ENCODE data around the gene ZNF26. TPM values are rescaled to one million over a fixed set of nuclear protein-coding genes. Genes with fewer than 3 reads are reported as not detected.

The ZNF26 gene
- total RNA-seq, 1 donor from 2014 or later, result 13.6 TPM

GRCh38 chr12:133057446-133057845, 71.3 kb downstream of the ZNF26 start:
- no peaks in the 10 kb centered on the region for H3K4me1 Mint-ChIP-seq (ENCODE audit: unreplicated experiment)
- DNase-seq (ENCODE audit: extremely low spot score, unreplicated experiment), result no peak
- H3K9me3 Mint-ChIP-seq (ENCODE audit: unreplicated experiment), result peaks cover 44% of the 10 kb centered on the region
- H3K4me3 Mint-ChIP-seq (ENCODE audit: unreplicated experiment), result no peak overlapping the region
- no peaks in the 10 kb centered on the region for H3K27me3 Mint-ChIP-seq (ENCODE audit: unreplicated experiment)
- H3K36me3 Mint-ChIP-seq (ENCODE audit: unreplicated experiment), result peaks cover 72% of the 10 kb centered on the region
- peak overlapping the region; percentile 41 for H3K27ac Mint-ChIP-seq (ENCODE audit: unreplicated experiment)
- TF ChIP-seq CTCF (IDR thresholded peaks at IDR 0.05), result no peak

GRCh38 chr12:133058203-133059113, 72.3 kb downstream of the ZNF26 start:
- peaks cover 34% of the 10 kb centered on the region for H3K9me3 Mint-ChIP-seq (ENCODE audit: unreplicated experiment)
- H3K4me1 Mint-ChIP-seq (ENCODE audit: unreplicated experiment), result no peaks in the 10 kb centered on the region
- no peak overlapping the region for H3K4me3 Mint-ChIP-seq (ENCODE audit: unreplicated experiment)
- no peak for DNase-seq (ENCODE audit: extremely low spot score, unreplicated experiment)
- H3K27ac Mint-ChIP-seq (ENCODE audit: unreplicated experiment), result peak overlapping the region; percentile 41
- H3K27me3 Mint-ChIP-seq (ENCODE audit: unreplicated experiment), result no peaks in the 10 kb centered on the region
- peaks cover 70% of the 10 kb centered on the region for H3K36me3 Mint-ChIP-seq (ENCODE audit: unreplicated experiment)
- no peak for TF ChIP-seq CTCF (IDR thresholded peaks at IDR 0.05)

- Mint-ChIP-seq H3K27ac (ENCODE audit: unreplicated experiment) (no peak overlapping the region), H3K4me3 (ENCODE audit: unreplicated experiment) (no peak overlapping the region), H3K27me3 (ENCODE audit: unreplicated experiment) (no peaks in the 10 kb centered on the region), H3K36me3 (ENCODE audit: unreplicated experiment) (peaks cover 46% of the 10 kb centered on the region), H3K4me1 (ENCODE audit: unreplicated experiment) (no peaks in the 10 kb centered on the region), H3K9me3 (ENCODE audit: unreplicated experiment) (peaks cover 38% of the 10 kb centered on the region)
- DNase-seq (ENCODE audit: extremely low spot score, unreplicated experiment), result no peak
- no peak for TF ChIP-seq CTCF (IDR thresholded peaks at IDR 0.05)
Measured at GRCh38 chr12:133061954-133062353, 75.8 kb downstream of the ZNF26 start.

GRCh38 chr12:133063556-133063955, 77.4 kb downstream of the ZNF26 start:
- H3K27me3 Mint-ChIP-seq (ENCODE audit: unreplicated experiment), result no peaks in the 10 kb centered on the region
- H3K9me3 Mint-ChIP-seq (ENCODE audit: unreplicated experiment), result peaks cover 27% of the 10 kb centered on the region
- no peaks in the 10 kb centered on the region for H3K4me1 Mint-ChIP-seq (ENCODE audit: unreplicated experiment)
- no peak overlapping the region for H3K4me3 Mint-ChIP-seq (ENCODE audit: unreplicated experiment)
- TF ChIP-seq CTCF (IDR thresholded peaks at IDR 0.05), result no peak
- H3K36me3 Mint-ChIP-seq (ENCODE audit: unreplicated experiment), result peaks cover 30% of the 10 kb centered on the region
- no peak overlapping the region for H3K27ac Mint-ChIP-seq (ENCODE audit: unreplicated experiment)
- DNase-seq (ENCODE audit: extremely low spot score, unreplicated experiment), result no peak

GRCh38 chr12:133073836-133074235, 87.7 kb downstream of the ZNF26 start:
- Mint-ChIP-seq H3K4me3 (ENCODE audit: unreplicated experiment) (no peak overlapping the region), H3K36me3 (ENCODE audit: unreplicated experiment) (peaks cover 6% of the 10 kb centered on the region), H3K27me3 (ENCODE audit: unreplicated experiment) (no peaks in the 10 kb centered on the region), H3K27ac (ENCODE audit: unreplicated experiment) (no peak overlapping the region), H3K9me3 (ENCODE audit: unreplicated experiment) (peaks cover 26% of the 10 kb centered on the region), H3K4me1 (ENCODE audit: unreplicated experiment) (no peaks in the 10 kb centered on the region)
- no peak for TF ChIP-seq CTCF (IDR thresholded peaks at IDR 0.05)
- DNase-seq (ENCODE audit: extremely low spot score, unreplicated experiment), result no peak

Data from osteocyte (in vitro differentiated cells).